Measurements from ENCODE around the gene IP6K3. TPM values are rescaled to one million over a fixed set of nuclear protein-coding genes. Genes with fewer than 3 reads are reported as not detected.

Gene IP6K3
- total RNA-seq, 1 experiment from 2014 or later: not detected

DNA sequence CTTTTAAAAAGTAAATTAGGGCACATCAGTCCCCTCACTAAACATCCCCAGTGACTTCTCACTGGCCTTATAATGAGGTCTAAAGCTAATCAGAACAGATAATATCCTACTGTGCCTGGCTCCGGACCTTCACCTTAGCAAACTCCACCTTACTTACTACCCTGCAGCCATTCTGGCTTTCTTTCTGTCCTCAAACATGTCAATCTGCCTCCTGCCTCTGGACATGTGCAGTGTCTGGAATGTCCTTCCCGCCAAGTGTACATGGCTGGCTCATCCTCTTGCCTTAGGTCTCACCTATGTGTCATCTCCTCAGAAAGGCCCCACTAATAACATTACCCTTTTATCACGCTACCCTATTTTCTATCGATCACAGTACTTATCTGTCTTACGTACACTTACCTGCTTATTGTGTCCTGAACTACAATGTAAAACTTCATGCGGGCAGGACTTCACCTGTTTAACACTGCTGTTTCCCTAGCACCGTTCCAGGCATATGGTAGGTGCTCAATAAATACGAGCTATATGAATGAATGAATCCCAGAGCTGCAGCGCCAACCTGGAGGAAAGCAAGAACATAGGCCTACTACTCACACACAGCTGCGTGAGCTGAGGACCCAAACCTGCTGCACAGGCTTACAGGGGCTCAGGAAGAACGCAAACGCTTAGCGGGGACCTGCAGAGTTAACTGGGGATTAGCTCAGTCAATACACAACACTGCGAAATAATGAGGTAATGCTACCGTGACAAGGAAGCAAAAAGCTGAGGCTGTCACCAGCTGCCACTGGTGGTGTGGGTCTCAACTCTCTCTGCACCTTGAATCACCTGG is 36.2 kb downstream of the IP6K3 start:
- Histone ChIP-seq H3K27me3 (ENCODE audit: control insufficient read depth, insufficient read depth, low read length) (no peaks in the 10 kb centered on the region), H3K4me3 (ENCODE audit: low read depth in 2 of 2, low read length in 2 of 2) (peak overlapping the region; percentile 68 to 88), H3K36me3 (ENCODE audit: control insufficient read depth, insufficient read depth, low read length) (peaks cover 7% of the 10 kb centered on the region; the same call in 1 of the 2 replicates), H3K9me3 (ENCODE audit: control insufficient read depth, insufficient read depth, low read depth, low read length) (no peaks in the 10 kb centered on the region), H3K4me1 (ENCODE audit: control insufficient read depth, insufficient read depth, low read length) (peaks cover 8% of the 10 kb centered on the region), H3K27ac (ENCODE audit: low read length) (peak overlapping the region; percentile 93)
- ChIA-PET POLR2A (no interaction called here), CTCF (interaction anchor here (1.0 to 1.8 kb wide), 5 partner anchors 14 to 317 kb away, joined by 5 to 8 read pairs (median 6); no protein-coding TSS in a partner anchor)
- TF ChIP-seq POLR2AphosphoS5 (IDR thresholded peaks at IDR 0.05; ENCODE audit: low read depth, low read length): no peak
- no peak for TF ChIP-seq TCF7L2 (IDR thresholded peaks at IDR 0.05; ENCODE audit: low read depth, low read length)
- TF ChIP-seq SIN3A (IDR thresholded peaks at IDR 0.05; ENCODE audit: borderline replicate concordance, insufficient read depth, low read depth, low read length): no peak
- no peak for DNase-seq (ENCODE audit: low read depth, low spot score)
- intact Hi-C loops (cut with micrococcal nuclease; ENCODE audit: unreplicated experiment): no loop called here
- in situ Hi-C loops (cut with HindIII; ENCODE audit: low pct_unique_long_range_greater_than_20kb, low sequenced_read_pairs): no loop called here
- BruUV-seq (replicated peaks): no TSS peak
- no peak for ATAC-seq

DNA sequence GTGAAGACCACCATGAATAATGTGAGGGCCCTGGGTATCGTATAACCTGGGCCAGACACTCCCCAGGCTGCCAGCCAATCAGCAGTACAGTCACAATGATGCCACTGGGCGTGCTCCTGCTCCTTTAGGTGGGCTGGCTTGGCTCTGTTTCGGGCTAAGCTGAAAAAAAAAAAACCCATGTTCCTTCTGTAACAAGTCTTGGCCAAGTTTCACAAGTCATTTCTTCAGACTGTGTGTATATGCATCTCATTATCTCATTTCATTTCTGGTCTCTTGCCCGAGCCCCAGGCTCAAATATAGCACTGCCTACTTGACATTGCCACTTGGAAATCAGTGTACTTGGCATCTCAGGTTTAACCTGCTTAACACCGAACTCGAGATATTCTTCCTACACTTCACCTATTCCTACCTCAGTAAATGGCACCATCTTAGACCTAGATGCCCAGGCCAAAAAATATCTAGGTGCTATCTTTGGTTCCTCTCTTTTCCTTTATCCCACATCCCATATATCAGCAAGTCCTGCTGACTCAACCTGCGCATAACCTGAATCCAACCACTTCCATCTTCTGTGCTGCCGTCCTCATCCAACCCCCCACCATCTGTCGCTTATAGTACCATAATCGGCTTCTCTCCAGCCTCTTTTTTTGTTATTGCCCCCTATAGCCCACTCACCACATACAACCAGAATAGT is 37.0 kb downstream of the IP6K3 start:
- Histone ChIP-seq H3K27ac (ENCODE audit: low read length) (no peak overlapping the region; the same call in 1 of the 2 replicates), H3K9me3 (ENCODE audit: control insufficient read depth, insufficient read depth, low read depth, low read length) (no peaks in the 10 kb centered on the region), H3K4me1 (ENCODE audit: control insufficient read depth, insufficient read depth, low read length) (peaks cover 8% of the 10 kb centered on the region), H3K36me3 (ENCODE audit: control insufficient read depth, insufficient read depth, low read length) (peaks cover 7% of the 10 kb centered on the region; the same call in 1 of the 2 replicates), H3K27me3 (ENCODE audit: control insufficient read depth, insufficient read depth, low read length) (no peaks in the 10 kb centered on the region), H3K4me3 (ENCODE audit: low read depth in 2 of 2, low read length in 2 of 2) (no peak overlapping the region)
- TSS peak; percentile 69 for BruUV-seq (replicated peaks)
- in situ Hi-C loops (cut with HindIII; ENCODE audit: low pct_unique_long_range_greater_than_20kb, low sequenced_read_pairs) (no loop called here), intact Hi-C loops (cut with micrococcal nuclease; ENCODE audit: unreplicated experiment) (no loop called here)
- DNase-seq (ENCODE audit: low read depth, low spot score) (no peak), ATAC-seq (no peak)
- POLR2A ChIA-PET: interaction anchor here (0.6 kb wide), 1 partner anchor 260 kb away, joined by 3 read pairs; no protein-coding TSS in a partner anchor
- TF ChIP-seq, protein P1, sequence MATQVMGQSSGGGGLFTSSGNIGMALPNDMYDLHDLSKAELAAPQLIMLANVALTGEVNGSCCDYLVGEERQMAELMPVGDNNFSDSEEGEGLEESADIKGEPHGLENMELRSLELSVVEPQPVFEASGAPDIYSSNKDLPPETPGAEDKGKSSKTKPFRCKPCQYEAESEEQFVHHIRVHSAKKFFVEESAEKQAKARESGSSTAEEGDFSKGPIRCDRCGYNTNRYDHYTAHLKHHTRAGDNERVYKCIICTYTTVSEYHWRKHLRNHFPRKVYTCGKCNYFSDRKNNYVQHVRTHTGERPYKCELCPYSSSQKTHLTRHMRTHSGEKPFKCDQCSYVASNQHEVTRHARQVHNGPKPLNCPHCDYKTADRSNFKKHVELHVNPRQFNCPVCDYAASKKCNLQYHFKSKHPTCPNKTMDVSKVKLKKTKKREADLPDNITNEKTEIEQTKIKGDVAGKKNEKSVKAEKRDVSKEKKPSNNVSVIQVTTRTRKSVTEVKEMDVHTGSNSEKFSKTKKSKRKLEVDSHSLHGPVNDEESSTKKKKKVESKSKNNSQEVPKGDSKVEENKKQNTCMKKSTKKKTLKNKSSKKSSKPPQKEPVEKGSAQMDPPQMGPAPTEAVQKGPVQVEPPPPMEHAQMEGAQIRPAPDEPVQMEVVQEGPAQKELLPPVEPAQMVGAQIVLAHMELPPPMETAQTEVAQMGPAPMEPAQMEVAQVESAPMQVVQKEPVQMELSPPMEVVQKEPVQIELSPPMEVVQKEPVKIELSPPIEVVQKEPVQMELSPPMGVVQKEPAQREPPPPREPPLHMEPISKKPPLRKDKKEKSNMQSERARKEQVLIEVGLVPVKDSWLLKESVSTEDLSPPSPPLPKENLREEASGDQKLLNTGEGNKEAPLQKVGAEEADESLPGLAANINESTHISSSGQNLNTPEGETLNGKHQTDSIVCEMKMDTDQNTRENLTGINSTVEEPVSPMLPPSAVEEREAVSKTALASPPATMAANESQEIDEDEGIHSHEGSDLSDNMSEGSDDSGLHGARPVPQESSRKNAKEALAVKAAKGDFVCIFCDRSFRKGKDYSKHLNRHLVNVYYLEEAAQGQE (IDR thresholded peaks at IDR 0.05; ENCODE audit: insufficient read depth in 1 of 2, low read depth in 2 of 2, low read length in 1 of 2): no peak
- TF ChIP-seq POLR2AphosphoS5 (IDR thresholded peaks at IDR 0.05; ENCODE audit: low read depth, low read length): peak; percentile 19; the same call in 1 of the 2 replicates
- CTCF ChIA-PET: no interaction called here

DNA sequence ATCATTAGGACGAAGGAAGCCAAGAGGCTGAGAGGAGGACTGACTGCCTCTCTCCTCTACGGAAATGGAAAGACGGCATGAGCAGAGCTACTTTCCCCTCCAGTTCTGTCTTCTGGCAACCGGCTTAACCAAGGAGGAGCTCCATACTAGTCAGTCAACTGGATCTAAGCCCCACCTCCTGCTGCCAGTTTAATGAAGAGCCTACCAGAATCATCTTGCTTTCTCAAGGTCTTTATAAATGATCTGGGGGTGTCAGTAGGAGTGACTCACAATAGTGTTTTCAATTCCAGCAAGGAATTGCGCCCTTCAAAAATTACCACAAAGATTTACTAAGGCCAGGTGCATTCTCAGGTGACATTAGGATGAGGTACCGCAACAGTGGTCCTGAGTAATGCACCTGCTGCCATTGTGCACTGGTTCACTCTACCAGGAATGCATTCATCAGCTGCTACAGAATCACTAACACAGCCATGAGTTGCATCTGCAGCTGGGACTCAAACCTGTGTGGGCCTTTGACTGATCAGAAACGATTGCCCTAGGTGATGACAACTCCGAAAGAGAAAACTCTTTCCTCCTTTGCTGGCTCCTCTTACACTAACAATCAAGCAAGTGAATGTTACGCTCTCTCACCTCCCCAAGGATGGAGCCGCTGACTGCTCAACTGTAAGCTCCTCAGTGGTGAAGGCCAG is 38.0 kb downstream of the IP6K3 start:
- no peak for TF ChIP-seq TCF7L2 (IDR thresholded peaks at IDR 0.05; ENCODE audit: low read depth, low read length)
- TF ChIP-seq SIN3A (IDR thresholded peaks at IDR 0.05; ENCODE audit: borderline replicate concordance, insufficient read depth, low read depth, low read length): no peak
- TF ChIP-seq POLR2AphosphoS5 (IDR thresholded peaks at IDR 0.05; ENCODE audit: low read depth, low read length): no peak
- TF ChIP-seq, protein P2, sequence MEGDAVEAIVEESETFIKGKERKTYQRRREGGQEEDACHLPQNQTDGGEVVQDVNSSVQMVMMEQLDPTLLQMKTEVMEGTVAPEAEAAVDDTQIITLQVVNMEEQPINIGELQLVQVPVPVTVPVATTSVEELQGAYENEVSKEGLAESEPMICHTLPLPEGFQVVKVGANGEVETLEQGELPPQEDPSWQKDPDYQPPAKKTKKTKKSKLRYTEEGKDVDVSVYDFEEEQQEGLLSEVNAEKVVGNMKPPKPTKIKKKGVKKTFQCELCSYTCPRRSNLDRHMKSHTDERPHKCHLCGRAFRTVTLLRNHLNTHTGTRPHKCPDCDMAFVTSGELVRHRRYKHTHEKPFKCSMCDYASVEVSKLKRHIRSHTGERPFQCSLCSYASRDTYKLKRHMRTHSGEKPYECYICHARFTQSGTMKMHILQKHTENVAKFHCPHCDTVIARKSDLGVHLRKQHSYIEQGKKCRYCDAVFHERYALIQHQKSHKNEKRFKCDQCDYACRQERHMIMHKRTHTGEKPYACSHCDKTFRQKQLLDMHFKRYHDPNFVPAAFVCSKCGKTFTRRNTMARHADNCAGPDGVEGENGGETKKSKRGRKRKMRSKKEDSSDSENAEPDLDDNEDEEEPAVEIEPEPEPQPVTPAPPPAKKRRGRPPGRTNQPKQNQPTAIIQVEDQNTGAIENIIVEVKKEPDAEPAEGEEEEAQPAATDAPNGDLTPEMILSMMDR (IDR thresholded peaks at IDR 0.05): no peak
- TF ChIP-seq, protein P1 (IDR thresholded peaks at IDR 0.05; ENCODE audit: insufficient read depth in 1 of 2, low read depth in 2 of 2, low read length in 1 of 2): no peak
- intact Hi-C loops (cut with micrococcal nuclease; ENCODE audit: unreplicated experiment) (no loop called here), in situ Hi-C loops (cut with HindIII; ENCODE audit: low pct_unique_long_range_greater_than_20kb, low sequenced_read_pairs) (no loop called here)
- H3K27ac ChIP-seq (ENCODE audit: low read length): no peak overlapping the region
- ATAC-seq: no peak
- no peaks in the 10 kb centered on the region for H3K27me3 ChIP-seq (ENCODE audit: control insufficient read depth, insufficient read depth, low read length)
- ChIA-PET CTCF (no interaction called here), POLR2A (interaction anchor here (0.6 to 0.8 kb wide), 2 partner anchors 12 to 258 kb away, joined by 3 read pairs; no protein-coding TSS in a partner anchor)
- no peaks in the 10 kb centered on the region for H3K9me3 ChIP-seq (ENCODE audit: control insufficient read depth, insufficient read depth, low read depth, low read length)
- no TSS peak for BruUV-seq (replicated peaks)
- peaks cover 8% of the 10 kb centered on the region for H3K4me1 ChIP-seq (ENCODE audit: control insufficient read depth, insufficient read depth, low read length)
- H3K4me3 ChIP-seq (ENCODE audit: low read depth in 2 of 2, low read length in 2 of 2): no peak overlapping the region
- peaks cover 7% of the 10 kb centered on the region; the same call in 1 of the 2 replicates for H3K36me3 ChIP-seq (ENCODE audit: control insufficient read depth, insufficient read depth, low read length)
- DNase-seq (ENCODE audit: low read depth, low spot score): no peak

All from Panc1 (cell line).